ENCODE measurements around the gene INO80.

Gene INO80

GRCh38 chr15:41024885-41025284, 91.2 kb downstream of the INO80 start:
- H3K4me3 ChIP-seq (ENCODE audit: low read depth, low read length): no peak overlapping the region

GRCh38 chr15:41024131-41024530, 91.9 kb downstream of the INO80 start:
- no peak for TF ChIP-seq CTCF (IDR thresholded peaks at IDR 0.05; ENCODE audit: borderline replicate concordance, insufficient read depth, low read depth, low read length)
- H3K4me3 ChIP-seq (ENCODE audit: low read depth, low read length): no peak overlapping the region

More at GRCh38 chr15:41024885-41025284, 91.2 kb downstream of the INO80 start:
- TF ChIP-seq CTCF (IDR thresholded peaks at IDR 0.05; ENCODE audit: borderline replicate concordance, insufficient read depth, low read depth, low read length): no peak

- H3K4me3 ChIP-seq (ENCODE audit: low read depth, low read length): no peak overlapping the region
- TF ChIP-seq CTCF (IDR thresholded peaks at IDR 0.05; ENCODE audit: borderline replicate concordance, insufficient read depth, low read depth, low read length): peak; percentile 66; the same call in 1 of the 2 replicates
Observed at GRCh38 chr15:41022487-41023090, 93.5 kb downstream of the INO80 start.

GRCh38 chr15:41020829-41021228, 95.3 kb downstream of the INO80 start:
- no peak for TF ChIP-seq CTCF (IDR thresholded peaks at IDR 0.05; ENCODE audit: borderline replicate concordance, insufficient read depth, low read depth, low read length)
- no peak overlapping the region for H3K4me3 ChIP-seq (ENCODE audit: low read depth, low read length)

- no peak overlapping the region for H3K4me3 ChIP-seq (ENCODE audit: low read depth, low read length)
- no peak for TF ChIP-seq CTCF (IDR thresholded peaks at IDR 0.05; ENCODE audit: borderline replicate concordance, insufficient read depth, low read depth, low read length)
Observed at GRCh38 chr15:41020311-41020710, 95.8 kb downstream of the INO80 start.

GRCh38 chr15:41019174-41019573, 96.9 kb downstream of the INO80 start:
- H3K4me3 ChIP-seq (ENCODE audit: low read depth, low read length): no peak overlapping the region
- TF ChIP-seq CTCF (IDR thresholded peaks at IDR 0.05; ENCODE audit: borderline replicate concordance, insufficient read depth, low read depth, low read length): no peak

- no peak overlapping the region for H3K4me3 ChIP-seq (ENCODE audit: low read depth, low read length)
- TF ChIP-seq CTCF (IDR thresholded peaks at IDR 0.05; ENCODE audit: borderline replicate concordance, insufficient read depth, low read depth, low read length): no peak
Observed at GRCh38 chr15:41018534-41018933, 97.5 kb downstream of the INO80 start.

Measured in GM12875 (cell line).